GM19193 (cell line): ENCODE measurements around the gene IBA57.

Experiments
- POLR2A ChIP-seq: IDR thresholded peaks from 4 replicates; pipeline ENCODE4 v1.6.1; 2011; ENCODE audit not compliant: insufficient read depth, insufficient read length; ENCODE audit errors: extremely low read depth

The IBA57 gene

DNA sequence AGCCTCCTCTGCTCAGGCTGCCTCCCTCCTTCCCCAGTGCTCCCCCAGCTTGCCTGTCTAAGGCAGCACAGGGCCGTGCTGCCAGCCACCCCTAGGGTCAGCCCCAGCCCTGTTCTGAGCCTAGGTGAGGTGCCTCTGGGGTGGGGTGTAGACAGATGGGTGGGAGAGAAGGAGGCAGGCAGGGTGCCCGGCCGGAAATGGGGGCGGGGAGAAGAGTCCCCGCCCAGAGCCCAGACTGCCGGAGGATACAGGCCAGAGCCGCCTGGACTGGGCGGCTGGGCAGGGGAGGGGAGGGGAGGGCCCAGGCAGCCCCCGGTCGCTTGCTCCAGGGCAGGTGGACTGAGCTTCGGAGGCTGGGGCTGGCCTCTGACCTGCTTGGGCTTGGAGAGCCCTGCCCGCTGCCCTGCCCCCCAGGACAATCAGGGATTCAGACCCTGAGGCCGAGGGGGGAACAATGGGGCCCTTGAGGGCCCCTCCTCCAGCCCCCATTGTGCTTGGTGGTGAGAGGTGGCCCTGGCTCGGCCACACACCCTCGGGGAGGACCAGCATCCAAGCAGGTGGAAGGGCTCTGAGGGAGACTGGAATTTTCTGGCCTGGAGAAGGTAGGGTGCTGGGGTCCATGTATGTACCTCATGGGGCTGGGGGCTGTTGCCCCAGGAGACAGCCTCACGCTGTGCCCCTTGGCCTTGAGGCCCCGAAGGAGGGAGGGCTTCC is 16.0 kb upstream of the IBA57 start, which contains the start of gene GJC2:
Gene GJC2 (plus strand): TSS at position 525 of the 714 bp plus-strand sequence. CDS start 7,829 bp downstream, outside the sequence.
- TF ChIP-seq POLR2A = no peak

DNA sequence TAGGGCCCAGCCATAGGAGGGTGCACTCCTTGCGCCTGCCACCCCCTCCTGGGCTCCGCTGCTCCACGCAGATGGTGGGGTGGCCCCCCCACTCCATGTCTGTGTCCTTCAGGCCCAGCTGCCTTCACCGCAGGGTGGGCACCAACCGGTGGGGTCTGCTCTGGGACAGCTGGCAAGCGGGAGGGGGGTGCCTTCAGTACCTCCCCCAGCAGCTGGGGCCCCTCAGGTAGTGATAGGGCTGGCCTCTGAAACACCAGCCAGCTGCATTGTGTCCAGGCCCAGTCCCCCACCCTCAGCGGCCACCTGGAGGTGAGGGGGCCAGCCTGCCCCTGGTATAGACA is 15.5 kb upstream of the IBA57 start:
- no peak for TF ChIP-seq POLR2A

DNA sequence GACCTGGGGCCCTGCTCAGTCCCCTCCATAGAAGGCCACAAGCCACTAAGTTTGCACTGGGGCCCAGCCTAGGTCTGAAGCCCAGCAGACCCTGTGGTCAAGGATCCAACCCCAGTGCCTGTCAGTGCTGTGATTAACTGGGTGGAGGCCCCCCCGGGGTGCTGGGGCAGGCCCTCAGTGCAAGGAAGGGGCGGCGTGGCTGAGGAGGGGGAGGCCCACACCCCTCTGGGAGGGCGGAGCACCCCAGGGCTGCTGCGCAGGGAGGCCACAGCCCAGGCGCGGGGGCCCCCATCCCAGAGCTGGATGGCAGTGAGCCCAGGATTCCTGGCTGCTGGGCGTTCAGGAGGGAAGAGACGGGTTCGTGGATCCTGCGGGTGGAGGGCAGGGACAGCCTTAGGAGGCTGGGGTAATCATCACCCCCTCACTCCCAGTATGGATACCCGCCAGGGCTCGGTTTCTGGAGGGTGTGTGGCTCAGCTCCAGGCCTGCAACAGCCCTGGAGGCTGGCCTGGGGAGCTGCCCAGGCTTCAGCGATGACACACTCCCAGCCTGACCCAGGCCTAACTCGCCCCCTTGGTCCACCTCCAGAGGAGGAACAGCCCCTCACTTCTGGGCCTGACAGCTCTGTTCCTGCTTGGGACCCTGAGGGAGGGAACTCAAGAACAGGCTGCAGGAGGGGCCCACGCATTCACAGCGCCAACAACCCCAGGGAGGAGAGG is 15.0 kb upstream of the IBA57 start:
- no peak for TF ChIP-seq POLR2A

DNA sequence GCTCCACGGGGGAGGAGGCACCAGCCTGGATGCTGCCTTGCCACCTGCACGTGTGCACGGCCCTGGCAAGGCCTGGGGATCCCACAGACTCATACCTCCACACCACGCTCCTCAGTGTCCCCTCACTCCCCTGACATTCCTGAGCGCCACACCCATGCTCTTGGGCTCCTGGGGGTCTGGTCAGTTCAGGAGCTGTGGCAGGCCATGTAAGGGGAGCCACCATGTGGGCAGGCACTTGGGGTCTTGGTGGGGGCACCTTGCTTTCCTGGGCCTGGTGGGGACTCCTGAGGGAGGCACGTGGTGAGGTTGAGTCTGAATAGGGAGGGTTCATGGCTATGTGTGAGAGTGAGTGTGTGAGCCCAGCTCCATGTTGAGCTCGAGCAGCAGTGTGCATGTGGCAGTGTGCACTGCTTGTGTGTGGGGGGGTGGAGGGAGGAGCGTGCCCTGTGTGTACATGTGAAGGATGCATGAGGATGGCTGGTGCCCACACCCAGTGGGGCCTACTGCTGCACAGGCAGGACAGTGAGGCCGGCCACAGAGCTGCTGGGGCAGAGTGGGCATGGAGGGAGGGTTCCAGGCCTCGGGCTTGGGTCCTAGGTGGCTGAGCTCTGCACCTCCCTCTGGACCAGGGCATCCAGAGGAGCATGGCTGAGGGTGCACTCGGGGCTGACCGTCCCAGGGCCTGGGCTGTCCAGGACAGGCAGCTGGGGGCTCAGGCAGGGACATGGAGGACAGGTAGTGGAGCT is 14.3 kb upstream of the IBA57 start:
- TF ChIP-seq POLR2A = no peak

DNA sequence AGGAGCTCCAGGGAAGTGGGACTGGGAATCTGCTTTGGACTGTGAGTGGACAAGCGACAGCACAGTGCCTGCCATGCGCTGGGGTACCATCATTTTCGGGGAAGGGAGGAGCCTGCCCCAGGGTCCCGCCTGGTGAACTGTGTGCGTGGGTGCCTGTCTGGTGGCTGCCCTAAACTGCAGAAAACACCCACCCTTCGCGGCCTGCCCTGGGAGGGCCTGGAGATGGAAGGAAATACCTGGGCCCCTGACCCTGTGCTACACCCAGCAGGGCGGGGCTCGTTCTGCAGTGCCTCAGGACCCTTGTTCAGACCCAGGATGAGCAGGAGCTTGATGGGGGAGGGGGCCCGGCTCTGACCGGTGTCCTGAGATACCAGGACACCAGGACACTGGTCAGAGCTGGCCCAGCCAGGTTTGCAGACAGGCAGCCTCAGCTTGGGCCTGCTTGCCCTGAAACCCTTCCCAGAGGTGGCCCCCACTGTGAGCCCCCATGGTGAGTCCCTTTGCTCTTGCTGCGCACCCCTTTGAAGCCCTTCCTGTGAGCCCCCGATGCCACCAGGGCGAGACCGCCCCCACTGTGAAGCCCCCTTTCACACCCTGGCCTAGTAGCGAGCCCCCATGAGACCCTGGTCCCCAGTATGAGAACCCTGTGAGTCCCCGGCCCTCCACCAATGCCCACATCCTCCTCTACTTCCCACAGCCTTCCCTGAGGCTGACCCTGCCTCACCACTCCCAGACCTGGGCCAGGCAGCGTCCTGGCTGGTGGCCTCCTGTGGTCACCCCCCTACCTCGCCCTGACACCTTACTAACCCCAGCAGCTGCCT is 13.3 kb upstream of the IBA57 start:
- no peak for TF ChIP-seq POLR2A

DNA sequence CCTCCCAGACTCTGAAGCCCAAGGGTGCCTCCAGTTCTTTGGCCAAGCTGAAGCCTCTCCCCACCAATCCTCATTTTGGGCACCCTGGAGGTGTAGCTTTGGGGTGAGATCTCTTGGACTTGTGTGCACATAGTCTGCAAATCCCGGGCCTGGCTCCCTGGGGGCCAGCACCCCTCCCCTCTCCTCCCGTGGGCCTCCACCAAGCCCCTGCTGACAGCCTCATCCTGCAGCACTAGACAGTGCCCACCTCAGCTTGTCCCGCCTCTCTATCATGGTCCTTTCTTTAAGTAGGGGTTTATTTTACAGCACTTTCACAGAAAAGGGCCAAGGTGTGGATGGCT is 12.7 kb upstream of the IBA57 start:
- no peak for TF ChIP-seq POLR2A

DNA sequence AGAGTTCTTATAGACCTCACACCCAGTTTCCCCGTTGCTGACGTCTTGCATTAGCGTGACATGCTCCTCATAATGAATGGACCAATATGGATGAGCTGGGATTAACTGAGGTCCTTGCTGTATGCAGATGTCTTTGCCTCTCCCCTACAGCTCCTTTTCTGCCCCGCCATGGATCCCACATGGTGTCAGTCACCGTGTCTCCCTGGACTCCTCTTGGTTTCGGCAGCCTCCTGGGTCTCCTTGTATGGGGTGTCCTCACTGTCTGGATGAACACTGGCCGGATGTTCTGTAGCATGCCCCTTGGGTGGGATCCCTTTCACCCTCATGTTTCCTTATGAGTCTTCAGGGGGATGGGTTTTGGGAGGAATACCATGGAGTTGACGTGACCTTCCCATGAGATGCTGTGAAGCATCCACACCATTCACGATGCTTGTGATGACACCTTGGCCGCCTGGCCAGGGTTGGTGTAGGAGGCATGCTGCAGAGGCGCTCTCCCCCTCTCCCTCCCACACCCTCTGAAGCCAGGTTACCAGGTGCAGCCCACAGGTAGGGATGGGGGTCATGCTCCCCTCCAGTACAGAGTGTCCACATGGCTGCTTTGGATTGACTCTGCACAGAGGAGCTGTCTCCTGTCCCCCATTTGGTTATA is 11.5 kb upstream of the IBA57 start:
- TF ChIP-seq POLR2A = no peak

DNA sequence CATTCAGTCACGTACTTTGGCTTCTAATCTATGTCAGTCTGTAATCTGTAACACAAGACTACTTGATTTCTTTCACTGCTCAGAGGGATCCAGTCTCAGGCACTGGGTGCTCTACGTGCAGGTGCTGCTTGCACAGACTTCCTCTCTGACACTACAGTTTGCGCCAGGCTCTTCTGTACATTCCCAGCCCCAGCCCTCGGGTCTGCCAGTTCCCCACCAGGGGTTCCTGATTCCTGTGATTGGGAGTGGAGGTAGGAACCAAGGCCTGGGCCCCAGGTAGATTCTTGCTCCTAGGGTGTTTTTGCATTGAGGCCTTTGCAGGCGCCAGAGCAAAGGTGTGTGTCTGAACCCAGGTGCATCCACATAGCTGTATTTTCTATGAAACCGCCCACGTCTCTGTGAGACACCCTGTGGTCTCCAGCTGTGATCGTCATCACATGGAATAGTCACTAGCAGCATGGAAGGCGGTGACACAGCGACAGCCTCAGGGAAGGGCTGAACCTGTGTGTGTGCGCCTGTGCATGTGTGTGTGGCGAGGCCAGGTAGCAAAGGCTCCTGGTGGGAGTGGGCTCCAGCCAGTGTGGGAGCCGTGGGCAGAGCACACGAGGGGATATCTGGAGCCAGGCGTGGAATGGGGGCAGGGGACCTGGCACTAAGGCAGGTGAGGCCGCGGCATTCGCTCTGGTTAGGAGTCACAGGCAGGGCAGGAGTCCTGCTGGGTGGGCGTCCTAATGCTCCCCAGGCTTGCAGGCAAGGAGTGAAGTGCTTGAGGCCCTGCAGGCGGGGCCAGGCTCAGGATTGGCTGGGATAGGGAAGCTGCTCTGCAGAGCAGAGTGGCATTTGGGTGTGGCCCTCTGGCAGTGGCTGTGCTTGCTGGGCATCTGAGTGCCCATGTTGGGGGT is 10.7 kb upstream of the IBA57 start:
- no peak for TF ChIP-seq POLR2A

DNA sequence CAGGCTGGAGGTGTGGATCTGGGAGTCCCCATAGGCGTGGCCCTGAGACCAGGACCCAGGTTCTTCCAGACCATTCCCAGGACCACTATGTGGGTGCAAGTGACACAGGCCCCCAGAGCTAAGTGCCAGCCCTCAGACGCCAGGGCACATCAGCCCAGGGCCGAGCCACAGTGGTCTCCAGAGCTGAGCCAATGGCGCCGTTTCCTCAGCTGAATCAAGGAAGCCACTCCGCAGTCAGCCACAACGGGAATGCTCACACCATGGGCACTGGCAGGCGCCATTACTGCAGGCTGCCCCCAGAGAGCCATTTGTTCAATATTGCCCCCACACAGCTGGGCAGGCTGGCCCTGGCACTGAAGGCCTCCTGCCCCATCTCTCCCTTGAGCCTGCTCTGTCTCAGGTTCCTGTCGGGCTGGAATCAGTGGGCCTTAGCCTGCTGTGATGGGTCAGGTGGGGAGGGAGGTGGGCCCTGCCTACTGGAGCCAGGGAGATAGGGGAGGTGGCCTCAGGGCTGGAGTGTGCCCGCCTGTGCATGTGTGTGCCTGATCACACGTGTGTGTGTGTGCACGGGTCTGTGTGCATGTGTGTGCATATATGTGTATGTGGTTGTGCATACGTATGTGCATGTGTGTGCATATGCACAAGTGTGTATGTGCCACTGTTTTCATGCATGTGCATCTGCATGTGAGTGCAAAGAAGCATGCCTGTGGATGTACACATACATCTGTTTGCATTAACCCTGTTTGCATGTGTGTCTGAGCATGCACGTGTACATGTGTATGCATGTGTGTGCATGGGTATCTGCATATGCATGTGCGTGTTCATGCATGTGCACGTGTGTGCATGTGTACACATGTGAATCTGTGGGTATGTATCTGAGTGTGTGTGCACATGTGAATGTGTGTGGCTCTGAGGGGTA is 9.7 kb upstream of the IBA57 start:
- no peak for TF ChIP-seq POLR2A

DNA sequence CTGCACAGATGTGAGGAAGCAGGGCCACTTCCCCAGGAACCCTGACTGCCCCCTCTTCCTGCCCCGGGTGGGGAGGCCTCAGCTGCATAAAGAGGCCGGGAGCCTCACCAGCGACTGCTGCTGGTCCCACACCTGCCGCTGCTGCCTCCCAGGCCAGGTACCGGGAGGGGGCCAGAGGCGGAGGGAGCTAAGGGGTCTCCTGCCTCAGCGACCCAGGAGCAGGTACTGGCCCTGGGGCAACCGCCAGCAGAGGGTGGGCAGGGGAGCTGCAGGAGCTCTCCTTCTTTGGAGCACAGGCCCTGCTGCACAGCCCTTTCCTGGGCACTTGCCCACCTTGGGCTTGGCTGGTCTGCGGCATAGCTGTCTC is 9.1 kb upstream of the IBA57 start:
- no peak for TF ChIP-seq POLR2A

DNA sequence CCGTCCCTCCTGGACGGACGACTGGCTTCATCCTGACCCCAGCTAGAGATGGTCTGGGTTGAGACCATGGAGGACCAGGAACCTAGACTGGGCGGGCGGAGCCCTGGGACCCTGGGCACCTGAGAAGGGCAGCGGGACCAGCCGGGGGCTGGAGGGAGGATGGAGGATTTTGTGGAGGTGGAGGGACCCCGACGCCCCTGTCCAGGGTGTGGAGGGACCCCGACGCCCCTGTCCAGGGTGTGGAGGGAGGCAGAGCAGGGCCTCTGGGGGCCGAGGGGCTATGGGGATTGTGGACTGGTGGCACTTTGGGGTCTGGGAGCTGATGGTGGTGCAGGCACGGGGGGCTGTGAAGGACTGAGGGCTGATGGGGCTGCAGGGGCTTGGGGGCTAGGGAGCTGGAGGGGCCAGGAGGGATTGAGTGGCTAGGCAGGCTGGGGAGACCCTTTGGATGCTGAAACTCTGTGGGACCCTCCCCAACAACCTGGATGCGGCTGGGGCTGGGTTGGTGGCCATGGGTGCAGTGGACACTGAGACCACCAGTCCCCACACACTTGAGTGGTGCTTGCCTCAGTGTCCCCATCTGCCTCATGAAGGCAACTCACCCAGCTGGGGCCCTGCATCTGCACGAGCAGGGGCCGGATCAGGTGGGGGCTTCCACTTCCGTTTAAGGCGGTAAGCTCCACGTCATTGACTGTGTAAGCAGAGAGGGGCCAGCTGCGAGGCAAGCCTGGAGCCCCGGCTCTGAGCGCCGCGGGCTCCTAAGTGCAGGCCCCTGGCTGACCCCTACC is 8.5 kb upstream of the IBA57 start:
- TF ChIP-seq POLR2A = no peak

DNA sequence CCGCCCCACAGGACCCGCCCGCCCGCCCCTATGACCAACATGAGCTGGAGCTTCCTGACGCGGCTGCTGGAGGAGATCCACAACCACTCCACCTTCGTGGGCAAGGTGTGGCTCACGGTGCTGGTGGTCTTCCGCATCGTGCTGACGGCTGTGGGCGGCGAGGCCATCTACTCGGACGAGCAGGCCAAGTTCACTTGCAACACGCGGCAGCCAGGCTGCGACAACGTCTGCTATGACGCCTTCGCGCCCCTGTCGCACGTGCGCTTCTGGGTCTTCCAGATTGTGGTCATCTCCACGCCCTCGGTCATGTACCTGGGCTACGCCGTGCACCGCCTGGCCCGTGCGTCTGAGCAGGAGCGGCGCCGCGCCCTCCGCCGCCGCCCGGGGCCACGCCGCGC is 7.9 kb upstream of the IBA57 start:
- TF ChIP-seq POLR2A = no peak
